ENCODE results near the gene HIBCH. TPM values are rescaled to one million over a fixed set of nuclear protein-coding genes. Genes with fewer than 3 reads are reported as not detected.

Gene HIBCH
- total RNA-seq, 2 donors from 2014 or later, result 30.8 to 46.7 TPM

DNA sequence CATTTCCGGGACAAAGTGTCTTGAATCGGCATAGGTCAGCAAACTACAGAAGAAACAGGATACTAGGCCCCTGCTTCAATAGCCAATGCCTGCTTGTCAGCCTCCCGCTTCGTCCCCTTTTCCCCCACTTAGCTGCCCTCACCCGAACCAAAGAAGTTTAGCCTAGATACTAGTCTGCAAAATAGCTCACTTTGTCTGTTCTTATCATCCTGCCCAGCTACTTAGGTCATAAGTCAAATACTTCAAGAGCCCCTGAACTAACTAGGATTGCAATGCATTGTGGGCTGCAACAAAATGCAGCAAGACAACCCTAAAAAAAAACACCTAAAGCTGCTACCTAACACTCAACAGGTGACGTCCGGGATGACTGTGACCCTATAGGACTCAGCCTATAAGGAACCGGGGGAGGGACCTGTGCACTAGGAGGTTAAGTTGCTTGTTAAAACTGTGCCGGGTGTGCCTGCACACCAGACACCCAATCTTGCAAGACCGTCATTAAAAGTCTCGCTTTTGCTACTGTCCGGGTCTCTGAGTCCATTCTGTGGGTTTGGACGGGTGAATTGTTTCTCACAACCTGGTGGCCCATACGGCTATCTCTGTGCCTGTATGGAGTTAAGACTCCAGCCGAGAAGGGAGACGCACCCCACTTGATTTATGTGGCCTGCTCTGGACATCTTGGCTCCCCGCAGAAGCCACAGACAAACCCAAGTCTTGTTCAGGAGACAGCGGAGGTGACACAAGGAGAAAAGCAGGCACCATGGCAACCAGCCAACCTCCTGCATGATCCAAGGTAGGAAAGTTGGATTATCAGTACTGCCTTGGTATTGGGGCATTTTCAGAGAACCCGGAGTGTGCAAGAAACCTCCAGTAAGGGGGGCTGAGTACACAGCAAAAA is 105.9 kb downstream of the HIBCH start:
- no peaks in the 10 kb centered on the region for H3K4me1 ChIP-seq (ENCODE audit: control insufficient read depth, insufficient read depth, low read length)
- H3K36me3 ChIP-seq (ENCODE audit: control insufficient read depth, insufficient read depth, low read length), result peaks cover 16% of the 10 kb centered on the region
- H3K4me1 Mint-ChIP-seq, result peaks cover 6% of the 10 kb centered on the region
- no peaks in the 10 kb centered on the region for H3K9me3 Mint-ChIP-seq
- H3K27me3 ChIP-seq (ENCODE audit: control insufficient read depth, insufficient read depth, low read length, poor library complexity, severe bottlenecking), result no peaks in the 10 kb centered on the region
- H3K27ac Mint-ChIP-seq, result no peak overlapping the region
- peaks cover 4% of the 10 kb centered on the region for H3K36me3 Mint-ChIP-seq (ENCODE audit: low read depth)
- H3K9ac ChIP-seq (ENCODE audit: extremely low read depth, low read length, poor library complexity, severe bottlenecking), result no peak overlapping the region
- H3K27ac ChIP-seq (ENCODE audit: low read depth, low read length), result no peak overlapping the region
- DNase-seq, result no peak
- WGBS, 2 experiments (ENCODE audit: insufficient coverage in 1 of 2, insufficient read length in 1 of 2), result 94% methylated on average over 18 to 19 of the region's 19 CpGs
- TF ChIP-seq, protein P1, sequence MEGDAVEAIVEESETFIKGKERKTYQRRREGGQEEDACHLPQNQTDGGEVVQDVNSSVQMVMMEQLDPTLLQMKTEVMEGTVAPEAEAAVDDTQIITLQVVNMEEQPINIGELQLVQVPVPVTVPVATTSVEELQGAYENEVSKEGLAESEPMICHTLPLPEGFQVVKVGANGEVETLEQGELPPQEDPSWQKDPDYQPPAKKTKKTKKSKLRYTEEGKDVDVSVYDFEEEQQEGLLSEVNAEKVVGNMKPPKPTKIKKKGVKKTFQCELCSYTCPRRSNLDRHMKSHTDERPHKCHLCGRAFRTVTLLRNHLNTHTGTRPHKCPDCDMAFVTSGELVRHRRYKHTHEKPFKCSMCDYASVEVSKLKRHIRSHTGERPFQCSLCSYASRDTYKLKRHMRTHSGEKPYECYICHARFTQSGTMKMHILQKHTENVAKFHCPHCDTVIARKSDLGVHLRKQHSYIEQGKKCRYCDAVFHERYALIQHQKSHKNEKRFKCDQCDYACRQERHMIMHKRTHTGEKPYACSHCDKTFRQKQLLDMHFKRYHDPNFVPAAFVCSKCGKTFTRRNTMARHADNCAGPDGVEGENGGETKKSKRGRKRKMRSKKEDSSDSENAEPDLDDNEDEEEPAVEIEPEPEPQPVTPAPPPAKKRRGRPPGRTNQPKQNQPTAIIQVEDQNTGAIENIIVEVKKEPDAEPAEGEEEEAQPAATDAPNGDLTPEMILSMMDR (conservative IDR thresholded peaks at IDR 0.05), result no peak
- H3K27me3 Mint-ChIP-seq (ENCODE audit: insufficient read depth), result no peaks in the 10 kb centered on the region
- H3K4me3 Mint-ChIP-seq, result no peak overlapping the region
- no peaks in the 10 kb centered on the region for H3K9me3 ChIP-seq (ENCODE audit: control insufficient read depth, low read length)
- no peak overlapping the region for H3K4me3 ChIP-seq (ENCODE audit: low read length)

DNA sequence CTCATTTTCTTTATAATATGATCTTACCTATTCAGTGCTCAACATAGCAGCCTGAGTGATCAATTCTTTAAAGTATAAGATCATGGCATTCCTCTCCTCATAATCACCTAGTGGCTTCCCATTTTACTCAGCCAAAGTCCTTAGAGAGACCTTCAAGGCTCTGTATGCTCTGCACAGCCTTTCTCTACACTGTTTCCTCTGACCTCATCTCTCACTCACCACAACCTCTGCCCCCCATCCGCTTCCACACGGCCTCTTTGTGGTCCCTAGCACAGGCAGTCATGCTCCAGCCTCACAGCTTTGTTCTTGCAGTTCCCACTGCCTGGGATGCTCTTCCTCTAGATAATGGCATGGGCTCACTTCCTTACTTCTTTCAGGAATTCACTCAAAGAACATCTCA is 109.2 kb downstream of the HIBCH start:
- H3K27ac Mint-ChIP-seq, result no peak overlapping the region
- Histone ChIP-seq H3K27me3 (ENCODE audit: control insufficient read depth, insufficient read depth, low read length, poor library complexity, severe bottlenecking) (no peaks in the 10 kb centered on the region), H3K9me3 (ENCODE audit: control insufficient read depth, low read length) (no peaks in the 10 kb centered on the region), H3K9ac (ENCODE audit: extremely low read depth, low read length, poor library complexity, severe bottlenecking) (no peak overlapping the region), H3K36me3 (ENCODE audit: control insufficient read depth, insufficient read depth, low read length) (peaks cover 16% of the 10 kb centered on the region), H3K4me1 (ENCODE audit: control insufficient read depth, insufficient read depth, low read length) (peaks cover 4% of the 10 kb centered on the region), H3K27ac (ENCODE audit: low read depth, low read length) (no peak overlapping the region), H3K4me3 (ENCODE audit: low read length) (no peak overlapping the region)
- DNase-seq, result no peak
- H3K4me3 Mint-ChIP-seq, result no peak overlapping the region
- H3K9me3 Mint-ChIP-seq, result no peaks in the 10 kb centered on the region
- H3K36me3 Mint-ChIP-seq (ENCODE audit: low read depth), result no peaks in the 10 kb centered on the region
- 68 to 70% methylated on average over 2 of the region's 2 CpGs for WGBS, 2 experiments (ENCODE audit: insufficient coverage in 1 of 2, insufficient read length in 1 of 2)
- H3K4me1 Mint-ChIP-seq, result peaks cover 12% of the 10 kb centered on the region
- TF ChIP-seq, protein P1 (conservative IDR thresholded peaks at IDR 0.05), result no peak
- no peaks in the 10 kb centered on the region for H3K27me3 Mint-ChIP-seq (ENCODE audit: insufficient read depth)

DNA sequence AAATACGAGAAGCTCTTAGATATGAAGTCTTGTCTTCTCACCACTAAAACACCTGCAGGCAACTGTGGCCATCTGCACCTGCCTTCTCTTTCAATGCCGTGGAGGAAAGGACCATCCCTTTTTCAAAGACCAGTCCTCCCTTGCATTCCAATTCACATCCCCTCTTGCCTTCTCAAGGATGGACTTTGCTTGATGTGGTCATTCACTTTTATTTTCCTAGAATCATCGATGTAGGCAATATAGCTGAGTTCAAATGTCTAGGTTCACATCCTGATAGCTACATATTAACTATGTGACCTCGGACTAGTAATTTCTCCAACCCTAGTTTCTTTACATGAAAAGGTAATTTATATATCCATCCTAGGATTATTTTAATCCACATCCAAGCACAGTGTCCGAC is 110.1 kb downstream of the HIBCH start:
- H3K9me3 ChIP-seq (ENCODE audit: control insufficient read depth, low read length), result no peaks in the 10 kb centered on the region
- H3K36me3 ChIP-seq (ENCODE audit: control insufficient read depth, insufficient read depth, low read length), result peaks cover 16% of the 10 kb centered on the region
- H3K4me1 Mint-ChIP-seq, result peaks cover 12% of the 10 kb centered on the region
- no peaks in the 10 kb centered on the region for H3K27me3 Mint-ChIP-seq (ENCODE audit: insufficient read depth)
- H3K36me3 Mint-ChIP-seq (ENCODE audit: low read depth), result no peaks in the 10 kb centered on the region
- no peak overlapping the region for H3K9ac ChIP-seq (ENCODE audit: extremely low read depth, low read length, poor library complexity, severe bottlenecking)
- TF ChIP-seq, protein P1 (conservative IDR thresholded peaks at IDR 0.05), result no peak
- H3K4me3 ChIP-seq (ENCODE audit: low read length), result no peak overlapping the region
- no peak overlapping the region for H3K27ac ChIP-seq (ENCODE audit: low read depth, low read length)
- H3K4me3 Mint-ChIP-seq, result no peak overlapping the region
- 90 to 93% methylated on average over 5 of the region's 5 CpGs for WGBS, 2 experiments (ENCODE audit: insufficient coverage in 1 of 2, insufficient read length in 1 of 2)
- peaks cover 4% of the 10 kb centered on the region for H3K4me1 ChIP-seq (ENCODE audit: control insufficient read depth, insufficient read depth, low read length)
- no peak for DNase-seq
- H3K27me3 ChIP-seq (ENCODE audit: control insufficient read depth, insufficient read depth, low read length, poor library complexity, severe bottlenecking), result no peaks in the 10 kb centered on the region
- H3K9me3 Mint-ChIP-seq, result no peaks in the 10 kb centered on the region
- no peak overlapping the region for H3K27ac Mint-ChIP-seq
